ENCODE measurements around the gene HSPA1A.

GRCh38 chr6:31815025-31815838 lies at the start of gene HSPA1A, which contains the start of gene HSPA1L:
- TF ChIP-seq CTCF (IDR thresholded peaks at IDR 0.05; ENCODE audit: low read depth, low read length, poor library complexity, severe bottlenecking) (no peak), EZH2phosphoT487 (IDR thresholded peaks at IDR 0.05; ENCODE audit: borderline replicate concordance, low read length) (no peak)

Measured in DOHH2 (cell line).